GM13977 (cell line): Measurements from ENCODE around the gene CAPN11.

Experiments used
- DNase-seq: peaks from one replicate; pipeline ENCODE4 v3.0.0; 2012; ENCODE audit warnings: low spot score
- in situ Hi-C: fragments of 300-500 bp; cut with MboI; formaldehyde crosslinking; loops from one replicate; pipeline ENCODE4 v1.12.0; 2022; ENCODE audit warnings: low sequenced_read_pairs, low pct_unique_long_range_greater_than_20kb, mixed read lengths, inconsistent platforms; ENCODE audit not compliant: unreplicated experiment
- TF ChIP-seq, protein P1 (sequence below): IDR thresholded peaks from 2 replicates; pipeline ENCODE4 v1.5.1; 2012; ENCODE audit warnings: mild to moderate bottlenecking, control low read depth; ENCODE audit not compliant: insufficient read depth; ENCODE audit errors: extremely low read depth, missing control alignments

CAPN11 gene

GRCh38 chr6:44185953-44186634, 27.5 kb downstream of the CAPN11 start:
- in situ Hi-C loops, result no loop called here
- TF ChIP-seq, protein P1, sequence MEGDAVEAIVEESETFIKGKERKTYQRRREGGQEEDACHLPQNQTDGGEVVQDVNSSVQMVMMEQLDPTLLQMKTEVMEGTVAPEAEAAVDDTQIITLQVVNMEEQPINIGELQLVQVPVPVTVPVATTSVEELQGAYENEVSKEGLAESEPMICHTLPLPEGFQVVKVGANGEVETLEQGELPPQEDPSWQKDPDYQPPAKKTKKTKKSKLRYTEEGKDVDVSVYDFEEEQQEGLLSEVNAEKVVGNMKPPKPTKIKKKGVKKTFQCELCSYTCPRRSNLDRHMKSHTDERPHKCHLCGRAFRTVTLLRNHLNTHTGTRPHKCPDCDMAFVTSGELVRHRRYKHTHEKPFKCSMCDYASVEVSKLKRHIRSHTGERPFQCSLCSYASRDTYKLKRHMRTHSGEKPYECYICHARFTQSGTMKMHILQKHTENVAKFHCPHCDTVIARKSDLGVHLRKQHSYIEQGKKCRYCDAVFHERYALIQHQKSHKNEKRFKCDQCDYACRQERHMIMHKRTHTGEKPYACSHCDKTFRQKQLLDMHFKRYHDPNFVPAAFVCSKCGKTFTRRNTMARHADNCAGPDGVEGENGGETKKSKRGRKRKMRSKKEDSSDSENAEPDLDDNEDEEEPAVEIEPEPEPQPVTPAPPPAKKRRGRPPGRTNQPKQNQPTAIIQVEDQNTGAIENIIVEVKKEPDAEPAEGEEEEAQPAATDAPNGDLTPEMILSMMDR, result no peak
- DNase-seq, result no peak

DNA sequence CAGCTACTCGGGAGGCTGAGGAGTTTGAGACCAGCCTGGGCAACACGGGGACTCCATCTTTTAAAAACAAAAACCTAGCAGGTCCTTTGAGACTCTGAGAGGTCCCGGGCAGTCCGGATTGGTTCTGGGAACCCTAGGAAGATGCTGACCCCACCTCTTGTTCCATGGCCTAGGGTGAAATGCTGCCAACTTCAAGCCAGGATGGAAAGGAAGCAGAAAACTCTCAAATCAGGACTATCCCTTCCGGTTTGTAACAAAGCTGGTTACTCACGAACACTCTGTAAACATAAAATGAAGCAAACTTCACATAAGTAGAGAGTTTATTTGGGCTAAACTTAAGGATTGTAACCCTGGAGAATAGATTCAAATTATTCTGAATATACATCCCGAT, 28.0 kb downstream of the CAPN11 start:
- no peak for DNase-seq
- in situ Hi-C loops, result no loop called here
- TF ChIP-seq, protein P1, result no peak

DNA sequence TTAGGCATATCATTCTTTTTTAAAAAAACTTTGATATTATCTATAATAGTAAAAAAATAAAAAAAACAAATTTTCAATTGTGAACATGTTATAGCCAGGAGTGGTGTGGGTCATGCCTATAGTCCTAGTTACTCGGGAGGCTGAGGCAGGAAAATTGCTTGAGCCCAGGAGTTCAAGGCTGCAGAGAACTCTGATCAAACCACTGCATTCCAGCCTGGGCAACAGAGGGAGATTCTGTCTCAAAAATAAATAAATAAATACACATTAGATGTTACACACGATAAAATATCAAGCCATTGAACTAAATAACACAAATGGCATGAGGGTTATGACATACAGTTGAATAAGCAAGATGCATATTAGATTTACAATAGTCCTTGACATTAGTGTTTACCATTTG, 30.2 kb downstream of the CAPN11 start:
- TF ChIP-seq, protein P1, result no peak
- in situ Hi-C loops, result no loop called here
- no peak for DNase-seq

DNA sequence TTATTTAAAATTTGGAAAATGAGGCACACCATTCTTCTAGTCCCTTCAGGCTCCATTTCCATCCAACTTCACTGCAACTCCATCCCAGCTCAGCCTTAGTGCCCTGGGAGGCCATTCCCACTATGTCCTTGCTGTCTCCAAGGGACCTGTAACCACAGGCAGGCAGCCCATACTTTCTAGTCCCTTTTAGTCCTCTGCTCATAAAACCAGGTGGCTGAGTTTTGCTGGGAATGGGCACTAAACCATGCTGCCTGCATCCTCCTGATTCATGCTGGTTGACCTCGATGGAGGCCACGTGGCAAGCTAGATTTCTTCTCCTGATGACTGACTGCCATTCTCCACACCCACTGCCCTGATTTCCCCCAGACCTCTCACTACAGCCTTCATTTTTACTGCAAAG, 30.6 kb downstream of the CAPN11 start:
- TF ChIP-seq, protein P1, result no peak
- in situ Hi-C loops, result no loop called here

GRCh38 chr6:44190715-44191114, 32.1 kb downstream of the CAPN11 start:
- DNase-seq, result peak; percentile 79
- TF ChIP-seq, protein P1, result no peak
- in situ Hi-C loops, result no loop called here

More for the DNA sequence above, 30.6 kb downstream of the CAPN11 start:
- DNase-seq, result no peak

GRCh38 chr6:44192428-44193041, 33.9 kb downstream of the CAPN11 start:
- no peak for DNase-seq
- TF ChIP-seq, protein P1, result no peak
- in situ Hi-C loops, result no loop called here
